CD4-positive, alpha-beta T cell treated with Interleukin-21 for 1 hour (primary cell): ENCODE results near the gene LY6G5C.

ENCODE experiments used
- DNase-seq: peaks from one replicate; pipeline ENCODE4 v3.0.0-alpha.2; 2020

LY6G5C gene

GRCh38 chr6:31680226-31681134 lies at the start of gene LY6G5C:
Gene LY6G5C, minus strand, starts transcription at chr6:31681067. Its CDS starts 694 bp downstream, at chr6:31680373.
- DNase-seq: peak; percentile 80

DNA sequence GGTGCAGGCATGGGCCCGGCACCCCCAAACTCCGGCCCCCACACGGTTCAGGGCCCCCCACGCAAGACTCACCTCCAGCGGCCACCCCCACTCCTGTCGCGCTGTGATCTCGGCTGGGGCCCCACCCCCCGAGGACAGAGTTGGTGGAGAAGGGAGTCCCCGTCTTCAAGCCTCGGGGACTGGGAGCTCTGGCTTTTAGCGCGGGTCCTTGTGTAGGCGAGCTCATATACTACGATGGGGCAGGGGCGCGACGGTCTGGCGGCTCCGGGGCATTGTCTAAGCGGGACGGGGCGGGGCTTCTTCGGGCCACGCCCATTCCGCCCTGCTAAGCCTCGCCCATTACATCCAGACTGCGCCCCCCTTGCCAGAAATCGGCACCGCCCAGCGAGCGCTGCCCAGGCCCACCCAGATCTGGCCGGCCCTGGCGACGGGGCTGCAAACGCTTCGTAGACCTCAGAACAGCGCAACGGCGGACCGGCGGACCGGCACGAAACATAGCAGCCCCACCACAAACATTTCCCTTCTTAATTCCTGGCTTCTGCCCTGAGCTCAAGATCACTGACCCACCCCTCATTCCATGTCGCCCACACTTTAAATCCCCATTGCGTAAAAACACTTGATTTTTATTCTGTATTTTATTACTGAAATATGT lies 49.2 kb upstream of the LY6G5C start:
- peak; percentile 74 for DNase-seq

DNA sequence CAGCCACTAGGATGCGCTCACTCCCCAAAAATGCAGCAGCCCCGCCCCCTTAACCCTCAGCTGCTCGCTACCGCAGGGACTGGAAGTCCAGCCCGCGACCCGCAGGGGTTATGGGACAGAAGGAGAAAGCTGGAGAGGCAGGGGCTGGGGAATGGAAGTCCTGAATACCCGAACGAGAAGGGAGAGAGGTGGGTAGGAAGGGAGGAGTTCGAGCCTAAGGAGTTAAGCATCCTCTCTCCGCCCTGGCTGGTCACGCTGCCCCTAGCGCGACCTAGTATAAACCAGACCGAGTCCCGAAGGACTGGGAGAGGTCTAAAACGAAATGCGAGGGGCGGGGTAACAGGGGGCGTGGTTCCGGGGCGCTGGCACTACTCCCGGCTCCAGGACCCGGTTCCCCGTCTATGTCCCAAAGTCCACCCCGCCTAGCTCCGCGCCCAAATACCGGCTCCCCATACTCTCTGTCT lies 48.7 kb upstream of the LY6G5C start:
- peak; percentile 82 for DNase-seq

DNA sequence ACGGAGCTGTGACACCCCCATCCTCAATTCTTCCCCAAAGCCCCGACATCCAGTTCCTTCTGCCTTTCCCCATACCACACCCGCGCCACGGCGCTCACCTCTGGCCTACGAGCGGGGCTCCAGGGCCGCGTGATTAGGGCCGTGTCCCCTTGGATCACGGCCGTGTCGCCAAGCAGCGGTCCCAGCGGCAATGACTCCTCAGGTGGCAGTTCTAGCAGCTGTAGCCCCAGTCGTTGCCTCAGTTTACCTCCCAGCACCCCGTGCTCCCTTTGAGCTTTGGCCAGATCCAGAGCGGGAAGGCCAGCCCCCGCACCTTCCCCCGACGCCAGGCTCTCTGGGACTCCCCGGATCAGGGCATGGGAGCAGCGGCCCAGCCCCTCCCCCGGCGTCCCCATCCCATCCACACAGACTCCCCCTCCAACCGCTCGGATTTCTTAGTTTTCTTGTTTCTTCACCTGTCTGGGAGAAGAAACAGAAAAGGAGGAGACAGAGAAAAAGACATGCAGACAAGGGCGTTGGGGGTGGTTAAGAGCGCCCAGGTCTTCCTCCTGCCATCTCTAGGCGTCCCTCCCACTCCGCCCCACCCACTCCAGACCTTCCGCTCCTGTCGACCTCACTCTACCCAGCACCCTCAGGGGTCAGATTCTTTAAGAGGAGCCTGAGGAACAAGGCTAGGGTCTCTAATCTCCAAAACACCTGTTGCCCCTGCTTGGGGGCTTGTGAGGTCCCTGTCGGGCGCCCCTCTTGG lies 48.1 kb upstream of the LY6G5C start, which contains the start of gene DDAH2:
Gene DDAH2, minus strand, starts transcription at position 533 of the 748 bp plus-strand sequence. Its CDS starts 138 bp downstream, at position 395.
- DNase-seq: no peak

DNA sequence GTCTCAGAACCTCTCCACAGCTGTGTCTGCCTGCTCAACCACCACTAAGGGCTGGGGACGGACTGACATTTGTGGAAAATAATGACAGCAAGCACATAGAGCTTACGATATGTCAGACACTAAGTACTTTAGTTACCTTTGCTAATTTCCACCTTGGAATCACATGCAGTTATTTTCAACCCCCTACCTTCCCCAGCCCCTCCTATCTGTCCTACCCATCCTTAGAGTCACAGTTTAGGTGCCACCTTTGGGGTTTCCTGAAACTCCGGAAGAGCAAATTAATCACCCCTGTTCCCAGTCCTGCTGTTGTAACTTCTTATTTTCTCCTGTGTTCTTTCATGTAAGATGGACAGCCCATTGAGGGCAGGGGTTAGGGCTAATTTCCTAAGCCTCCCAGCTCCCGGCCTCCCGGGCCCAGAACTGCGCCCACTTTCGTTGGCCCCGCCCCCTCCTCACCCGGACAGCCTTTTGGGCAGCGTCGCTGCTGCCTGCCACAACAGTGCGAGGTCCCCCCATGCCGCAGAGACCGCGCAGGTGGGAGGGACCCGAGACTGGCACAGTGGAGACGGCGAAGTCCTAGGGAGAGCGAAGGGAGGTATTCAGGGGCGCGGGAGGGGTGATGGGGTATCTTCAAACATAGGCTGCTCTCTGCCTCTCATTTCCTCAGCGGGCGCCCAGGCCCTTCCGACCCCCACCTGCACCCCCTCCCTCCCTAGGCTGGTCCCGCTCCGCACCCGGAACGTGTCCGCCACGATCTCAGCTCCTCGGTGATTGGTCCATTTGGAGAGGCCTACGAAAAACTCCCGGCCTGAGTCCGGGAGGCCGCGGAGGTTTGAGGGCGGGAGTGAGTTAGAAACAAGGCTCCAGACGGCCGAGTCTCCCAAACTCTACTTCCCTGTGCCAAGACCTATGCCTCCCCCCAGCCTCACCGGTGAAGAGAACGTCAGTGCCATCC lies 47.1 kb upstream of the LY6G5C start:
- DNase-seq: peak; percentile 28

DNA sequence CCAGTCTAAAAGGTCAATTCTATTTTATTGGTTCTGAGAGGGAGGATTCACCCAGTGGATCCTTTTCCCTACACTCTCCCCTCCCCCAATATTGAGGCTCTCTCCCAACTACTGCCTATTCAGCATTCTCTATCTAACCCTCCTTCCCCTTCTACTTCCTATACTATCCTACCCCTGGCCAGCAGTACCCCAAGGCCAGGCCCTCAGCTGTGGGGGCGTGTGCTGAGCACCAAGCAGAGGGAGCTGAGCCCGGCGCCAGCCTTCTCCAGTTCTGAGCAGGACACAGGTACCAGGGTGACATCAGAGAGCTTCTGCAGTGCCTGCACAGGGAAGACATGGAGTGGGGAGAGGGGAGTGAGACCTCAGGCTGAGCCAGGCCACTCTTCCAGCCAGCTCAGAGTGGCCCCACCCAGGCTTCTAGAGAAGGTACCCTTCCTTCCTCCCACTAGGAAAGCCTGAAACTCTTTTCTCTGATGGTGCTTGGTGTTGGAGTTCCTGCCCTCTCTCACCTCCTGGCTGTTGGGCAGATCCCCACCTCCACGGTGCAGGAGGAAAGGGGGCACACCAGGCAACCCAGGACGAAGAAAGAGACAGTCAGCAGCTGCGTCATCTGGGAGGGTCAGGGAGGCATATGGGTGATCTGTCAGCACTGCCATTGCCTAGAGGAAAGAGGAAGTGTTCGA lies 46.3 kb upstream of the LY6G5C start:
- no peak for DNase-seq

DNA sequence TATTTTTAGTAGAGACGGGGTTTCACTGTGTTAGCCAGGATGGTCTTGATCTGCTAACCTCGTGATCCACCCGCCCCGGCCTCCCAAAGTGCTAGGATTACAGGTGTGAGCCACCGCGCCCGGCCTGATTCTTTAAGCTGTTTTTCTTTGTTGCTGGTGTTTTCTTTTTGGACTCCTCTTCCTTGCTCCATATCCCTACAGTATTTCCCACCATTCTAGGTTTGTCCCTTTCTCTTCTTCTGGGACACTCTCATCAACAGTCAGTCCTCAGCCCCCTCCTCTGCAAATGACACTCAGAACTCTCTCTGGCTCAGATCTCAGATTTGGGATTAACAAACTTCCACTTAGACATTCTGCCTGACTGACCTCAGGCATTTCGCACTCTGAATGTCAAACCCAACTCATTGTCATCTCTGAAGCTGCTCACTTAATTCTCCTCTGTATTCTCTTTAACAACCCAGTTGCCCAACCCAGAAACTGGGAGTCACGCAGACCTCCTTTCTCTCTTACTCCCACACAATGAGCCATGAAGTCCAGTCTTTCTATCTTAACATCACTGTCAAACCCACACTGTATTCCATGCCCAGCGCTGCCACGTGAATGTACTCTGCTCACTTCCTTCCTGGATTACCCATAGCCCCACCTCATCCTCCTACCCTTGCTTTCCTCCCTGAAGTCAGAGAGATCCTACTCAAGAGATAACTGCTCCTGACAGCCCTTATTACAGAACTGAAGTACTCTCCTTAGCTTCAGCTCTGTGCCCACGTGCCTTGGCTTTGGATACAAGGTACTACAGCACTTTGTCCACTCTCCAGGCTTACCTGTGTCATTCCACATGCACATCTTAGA lies 44.9 kb upstream of the LY6G5C start:
- DNase-seq: no peak

DNA sequence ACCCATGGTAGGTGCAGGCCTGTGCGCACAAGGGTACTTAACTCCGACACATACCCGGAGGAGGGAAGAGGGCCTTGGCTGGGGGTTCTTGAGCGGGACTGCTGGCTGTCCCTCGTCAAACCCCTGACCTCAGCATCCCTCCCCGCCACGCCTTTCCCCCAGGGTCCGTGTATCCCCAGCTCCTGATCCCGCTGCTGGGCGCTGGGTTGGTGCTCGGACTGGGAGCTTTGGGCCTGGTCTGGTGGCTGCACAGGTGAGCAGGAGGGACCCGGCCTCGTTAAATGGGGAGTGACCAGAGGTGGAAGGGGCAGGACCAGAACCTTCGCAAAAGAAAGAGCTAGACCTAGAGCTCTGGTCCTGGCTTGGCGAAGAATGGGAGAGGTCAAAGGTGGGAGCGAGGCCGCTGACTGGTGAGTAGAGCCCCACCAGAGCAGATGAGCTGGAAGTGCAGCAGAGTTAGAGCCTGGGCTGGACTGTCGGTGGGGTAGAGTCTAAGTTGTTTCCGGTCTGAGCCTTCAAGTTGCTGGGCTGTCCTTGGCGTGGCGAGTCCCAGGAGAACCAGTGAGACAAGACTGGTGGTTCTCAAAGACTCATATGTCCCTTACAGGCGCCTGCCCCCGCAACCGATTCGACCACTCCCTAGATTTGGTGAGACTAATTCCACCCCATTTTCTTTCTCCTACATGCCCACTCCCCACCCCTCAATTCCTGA lies 43.3 kb upstream of the LY6G5C start:
- no peak for DNase-seq

- DNase-seq: no peak
Observed at GRCh38 chr6:31723245-31723979, 42.5 kb upstream of the LY6G5C start, which contains the start of gene MPIG6B. Gene MPIG6B, plus strand, starts transcription at chr6:31723373. Its CDS starts 11 bp downstream, at chr6:31723384.

GRCh38 chr6:31722173-31722572 lies 41.3 kb upstream of the LY6G5C start:
- no peak for DNase-seq

DNA sequence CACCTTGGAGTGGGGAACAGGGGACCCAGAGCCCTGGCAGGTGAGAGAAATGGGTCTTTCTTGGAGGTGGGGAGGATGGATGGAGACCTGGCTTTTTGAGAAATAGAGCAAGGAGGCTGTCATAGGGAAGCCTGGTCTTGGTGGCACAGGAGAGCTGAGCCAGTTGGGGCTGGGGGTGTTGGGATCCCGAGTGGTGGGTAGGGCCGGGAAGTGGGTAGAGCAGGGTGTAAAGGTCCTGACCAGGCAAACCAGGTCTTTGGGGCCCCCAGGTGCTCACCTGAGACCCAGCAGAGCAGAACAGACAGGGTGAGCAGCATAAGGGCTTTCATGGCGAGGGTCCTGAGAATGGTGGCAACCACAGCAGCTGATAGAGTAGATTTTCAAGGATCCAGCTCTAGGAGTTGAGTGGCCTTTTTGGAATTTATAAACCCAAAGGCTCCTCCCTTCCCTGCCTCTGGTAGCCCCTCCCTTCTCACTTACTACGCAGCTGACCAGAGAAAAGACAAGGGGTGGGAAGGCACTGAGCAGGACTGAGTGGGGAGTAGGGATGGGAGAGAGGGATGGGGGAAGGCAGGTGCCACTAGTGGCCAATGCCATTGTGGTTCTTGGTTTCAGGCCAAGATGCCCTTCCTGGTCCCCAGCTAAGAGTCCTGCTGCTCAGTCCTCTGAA lies 40.6 kb upstream of the LY6G5C start, which contains the start of gene LY6G6C:
Gene LY6G6C, minus strand, starts transcription at position 396 of the 670 bp plus-strand sequence. Its CDS starts 67 bp downstream, at position 329.
- DNase-seq: no peak

DNA sequence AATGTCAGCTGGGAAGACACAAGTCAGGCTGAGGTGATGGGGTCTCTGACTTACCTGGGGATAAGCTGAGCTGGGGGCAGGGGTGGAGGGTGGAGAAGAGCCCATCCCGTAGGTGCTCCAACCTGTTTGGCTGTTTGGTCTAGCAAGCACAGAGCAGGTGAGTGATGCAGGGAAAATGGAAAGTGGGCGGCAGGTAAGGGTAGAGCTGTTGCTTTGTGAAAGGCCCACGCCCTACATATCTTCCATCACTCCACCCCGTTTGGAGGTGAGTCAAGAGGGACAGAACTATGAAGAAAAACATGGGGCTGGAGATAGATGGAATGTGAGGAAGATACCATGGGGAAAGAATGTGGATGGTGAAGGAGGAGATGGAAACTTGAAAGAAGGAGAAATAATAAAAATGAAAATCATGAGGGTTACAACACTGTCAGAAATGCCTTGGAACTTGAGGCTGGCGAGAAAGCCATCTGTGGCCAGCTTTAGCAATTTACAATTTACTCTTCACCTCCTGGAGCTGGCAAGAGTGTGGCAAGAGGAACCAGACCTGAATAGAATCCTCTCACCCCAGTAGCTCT lies 39.4 kb upstream of the LY6G5C start:
- DNase-seq: no peak

- no peak for DNase-seq
Observed at GRCh38 chr6:31719001-31719400, 38.1 kb upstream of the LY6G5C start.

DNA sequence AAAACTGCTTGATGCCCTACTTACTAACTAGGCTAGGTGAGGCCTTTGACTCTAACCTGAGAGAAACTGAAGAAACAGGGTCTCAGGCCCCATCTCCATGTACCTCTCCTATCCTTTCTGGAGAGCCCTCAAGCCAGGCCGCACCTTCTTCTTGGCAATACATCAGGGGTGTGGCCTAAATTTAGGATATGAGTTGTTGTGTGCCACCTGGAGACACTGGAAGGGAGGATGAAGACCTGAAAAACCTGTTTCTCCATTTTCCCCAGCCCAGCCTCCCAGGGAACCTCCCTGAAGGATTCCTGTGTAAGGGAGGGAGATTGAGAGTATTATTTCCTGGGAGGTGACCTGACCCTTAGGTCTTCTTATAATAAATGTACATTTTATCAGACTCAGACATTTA lies 37.4 kb upstream of the LY6G5C start:
- no peak for DNase-seq

GRCh38 chr6:31717499-31718222 lies 36.8 kb upstream of the LY6G5C start:
- DNase-seq: no peak

GRCh38 chr6:31715022-31715958 lies 34.4 kb upstream of the LY6G5C start, which contains the start of gene LY6G6D:
Gene LY6G6D, plus strand, starts transcription at chr6:31715348. Its CDS starts 8 bp downstream, at chr6:31715356.
- no peak for DNase-seq
